Kidney (tissue), 14 donors: Measurements from ENCODE around the gene TSPO2. TPM values are rescaled to one million over a fixed set of nuclear protein-coding genes. Genes with fewer than 3 reads are reported as not detected.
A peak's percentile ranks its signal among the peaks of the same experiment; 100 is the strongest.

Experiments
- DNase-seq, 5 donors: peaks; one replicate each; pipeline ENCODE4 v3.0.0-alpha.2; 2013 to 2020
- FAIRE-seq: peaks from 2 replicates; lab custom pipeline; 2012; peaks lifted over from hg19 to GRCh38; lab: Jason Lieb, UNC
- H3K27ac ChIP-seq, 2 donors: one replicate each; pipeline ENCODE4 v1.7.0; 2013; ENCODE audit warnings: low read depth in 2 of 2, low read length in 2 of 2, inconsistent platforms in 1 of 2
- H3K27me3 ChIP-seq: one replicate; pipeline ENCODE4 v1.7.1; 2013; ENCODE audit warnings: low read length, inconsistent platforms; ENCODE audit not compliant: control insufficient read depth, insufficient read depth
- H3K36me3 ChIP-seq, 3 donors: one replicate each; pipeline versions ENCODE4 v1.7.0 to v1.7.1; 2013; ENCODE audit warnings: low read length in 3 of 3, control low read depth in 1 of 3, inconsistent platforms in 1 of 3; ENCODE audit not compliant: insufficient read depth in 3 of 3, control insufficient read depth in 2 of 3
- H3K4me1 ChIP-seq, 3 donors: one replicate each; pipeline versions ENCODE4 v1.7.0 to v1.7.1; 2013; ENCODE audit warnings: low read length in 3 of 3, inconsistent platforms in 1 of 3, low read depth in 1 of 3; ENCODE audit not compliant: control insufficient read depth in 2 of 3, insufficient read depth in 2 of 3
- H3K4me3 ChIP-seq, 3 donors: one replicate each; pipeline versions ENCODE4 v1.7.0 to v1.8.1; 2013; ENCODE audit warnings: low read length in 3 of 3, control low read depth in 1 of 3, inconsistent platforms in 1 of 3
- H3K9ac ChIP-seq, 3 donors: one replicate each; pipeline versions ENCODE4 v1.7.0 to v1.7.1; 2013; ENCODE audit warnings: low read length in 3 of 3, control low read depth in 1 of 3, inconsistent platforms in 1 of 3
- H3K9me3 ChIP-seq, 3 donors: one replicate each; pipeline versions ENCODE4 v1.7.0 to v1.7.1; 2013; ENCODE audit warnings: low read length in 3 of 3, control low read depth in 1 of 3, inconsistent platforms in 1 of 3; ENCODE audit not compliant: control insufficient read depth in 2 of 3, insufficient read depth in 1 of 3
- CTCF ChIP-seq: IDR thresholded peaks from 3 replicates; pipeline ENCODE4 v1.5.1; 2012; ENCODE audit warnings: mild to moderate bottlenecking, moderate library complexity, borderline replicate concordance; ENCODE audit not compliant: insufficient read depth; ENCODE audit errors: extremely low read depth
- intact Hi-C: fragments of 100-400 bp; cut with DNase I; formaldehyde crosslinking; loops from one replicate; pipeline ENCODE4 v1.11.1; 2022
- polyA plus RNA-seq: library from polyadenylated mRNA; stranded (reverse); fragments of 350-450 nt; fragmentation: Illumina TruSeq; extraction: RNeasy Lipid Tissue Mini Kit (QIAGEN cat#74804); gene quantifications from one replicate; pipeline ENCODE4 v1.2.3, GENCODE V29; 2014; ENCODE audit warnings: low read depth, low replicate concordance; ENCODE audit not compliant: insufficient read depth
- total RNA-seq: library from RNA; stranded (reverse); fragmentation: NEBNext Ultra II Directional; extraction: Animal tissue kit (Norgen Biotek cat#: 25700); gene quantifications from one replicate; pipeline ENCODE4 v1.2.1, GENCODE V29; 2021
- donor health status: control.
- donor health status: control.
- donor health status: control.
- donor health status: control.
- donor health status: control.
- donor health status: DM: yes; HTN: yes; CAD: no.
- donor health status: Normal renal cell carcinoma (clear cell type).

TSPO2 gene
- total and polyA plus RNA-seq, 2 donors from 2014 or later: 0.44 to 0.88 TPM

GRCh38 chr6:41073203-41073967 lies 31.1 kb downstream of the TSPO2 start:
- peak overlapping the region; percentile 85 to 98 (median 96) for H3K9ac ChIP-seq
- no peak for FAIRE-seq
- peaks cover 0 to 2% (median 0%) of the 10 kb centered on the region in 3 donors for H3K36me3 ChIP-seq
- H3K27ac ChIP-seq: peak overlapping the region; percentile 99 to 100
- no peak for TF ChIP-seq CTCF
- no peaks in the 10 kb centered on the region for H3K9me3 ChIP-seq
- intact Hi-C loops: no loop called here
- peaks cover 8 to 13% (median 9%) of the 10 kb centered on the region in 3 donors for H3K4me1 ChIP-seq
- H3K27me3 ChIP-seq: no peaks in the 10 kb centered on the region
- peak; percentile 94 to 96 (median 95) for DNase-seq
- peak overlapping the region; percentile 73 to 94 (median 92) for H3K4me3 ChIP-seq

- H3K36me3 ChIP-seq: peaks cover 0 to 5% (median 2%) of the 10 kb centered on the region in 3 donors
- no peaks in the 10 kb centered on the region for H3K9me3 ChIP-seq
- peak overlapping the region; percentile 99 to 100 for H3K27ac ChIP-seq
- peak in 4 of 5 donors; percentile 24 to 64 (median 58) for DNase-seq
- peak overlapping the region; percentile 85 to 96 (median 87) for H3K9ac ChIP-seq
- peaks cover 8 to 13% (median 9%) of the 10 kb centered on the region in 3 donors for H3K4me1 ChIP-seq
- no peak for TF ChIP-seq CTCF
- no peaks in the 10 kb centered on the region for H3K27me3 ChIP-seq
- H3K4me3 ChIP-seq: peak overlapping the region; percentile 73 to 94 (median 92)
- FAIRE-seq: no peak
- intact Hi-C loops: no loop called here
Observed at GRCh38 chr6:41073968-41074691, 31.9 kb downstream of the TSPO2 start.

- H3K27ac ChIP-seq: peak overlapping the region in 1 of 2 donors; percentile 100
- peaks cover under 1 to 11% (median 2%) of the 10 kb centered on the region in 3 donors for H3K36me3 ChIP-seq
- no peaks in the 10 kb centered on the region for H3K9me3 ChIP-seq
- intact Hi-C loops: no loop called here
- peak overlapping the region; percentile 73 to 94 (median 92) for H3K4me3 ChIP-seq
- peaks cover 8 to 13% (median 9%) of the 10 kb centered on the region in 3 donors for H3K4me1 ChIP-seq
- no peak for FAIRE-seq
- no peaks in the 10 kb centered on the region for H3K27me3 ChIP-seq
- TF ChIP-seq CTCF: no peak
- no peak for DNase-seq
- peak overlapping the region in 1 of 3 donors; percentile 96 for H3K9ac ChIP-seq
Observed at GRCh38 chr6:41074692-41075436, 32.6 kb downstream of the TSPO2 start.
